Measurements from ENCODE around the gene DOCK2. TPM values are rescaled to one million over a fixed set of nuclear protein-coding genes. Genes with fewer than 3 reads are reported as not detected.

DOCK2 gene
- total RNA-seq, 1 donor from 2014 or later, result 0.77 TPM

DNA sequence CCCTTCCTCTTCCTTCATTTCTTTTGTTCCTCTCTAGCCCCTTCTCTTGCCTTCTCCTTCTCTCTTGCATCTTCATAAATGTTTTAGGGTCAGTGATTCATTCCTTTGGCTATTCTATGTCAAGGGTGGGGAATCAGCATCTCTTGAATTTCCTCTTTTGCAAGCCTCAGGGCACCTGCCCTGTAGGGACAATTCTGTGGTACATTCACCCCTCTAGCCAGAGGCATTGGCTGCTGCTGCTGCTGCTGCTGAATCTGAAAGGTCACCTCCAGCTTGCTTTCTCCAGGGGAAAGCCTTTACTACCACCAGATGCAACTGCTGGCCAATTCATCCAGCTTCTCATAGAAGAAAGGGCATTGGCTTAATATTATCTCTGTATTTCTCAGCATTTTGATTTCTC is 255.9 kb downstream of the DOCK2 start:
- no peaks in the 10 kb centered on the region for H3K4me1 Mint-ChIP-seq
- no peak for DNase-seq (ENCODE audit: low read depth, low spot score)
- no peak overlapping the region for H3K4me3 Mint-ChIP-seq
- TF ChIP-seq, protein P1, sequence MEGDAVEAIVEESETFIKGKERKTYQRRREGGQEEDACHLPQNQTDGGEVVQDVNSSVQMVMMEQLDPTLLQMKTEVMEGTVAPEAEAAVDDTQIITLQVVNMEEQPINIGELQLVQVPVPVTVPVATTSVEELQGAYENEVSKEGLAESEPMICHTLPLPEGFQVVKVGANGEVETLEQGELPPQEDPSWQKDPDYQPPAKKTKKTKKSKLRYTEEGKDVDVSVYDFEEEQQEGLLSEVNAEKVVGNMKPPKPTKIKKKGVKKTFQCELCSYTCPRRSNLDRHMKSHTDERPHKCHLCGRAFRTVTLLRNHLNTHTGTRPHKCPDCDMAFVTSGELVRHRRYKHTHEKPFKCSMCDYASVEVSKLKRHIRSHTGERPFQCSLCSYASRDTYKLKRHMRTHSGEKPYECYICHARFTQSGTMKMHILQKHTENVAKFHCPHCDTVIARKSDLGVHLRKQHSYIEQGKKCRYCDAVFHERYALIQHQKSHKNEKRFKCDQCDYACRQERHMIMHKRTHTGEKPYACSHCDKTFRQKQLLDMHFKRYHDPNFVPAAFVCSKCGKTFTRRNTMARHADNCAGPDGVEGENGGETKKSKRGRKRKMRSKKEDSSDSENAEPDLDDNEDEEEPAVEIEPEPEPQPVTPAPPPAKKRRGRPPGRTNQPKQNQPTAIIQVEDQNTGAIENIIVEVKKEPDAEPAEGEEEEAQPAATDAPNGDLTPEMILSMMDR (conservative IDR thresholded peaks at IDR 0.05), result no peak
- H3K27ac Mint-ChIP-seq (ENCODE audit: unreplicated experiment), result no peak overlapping the region
- H3K9me3 Mint-ChIP-seq, result no peaks in the 10 kb centered on the region
- H3K36me3 Mint-ChIP-seq (ENCODE audit: low read depth), result no peaks in the 10 kb centered on the region
- H3K27me3 Mint-ChIP-seq (ENCODE audit: low read depth), result no peaks in the 10 kb centered on the region

DNA sequence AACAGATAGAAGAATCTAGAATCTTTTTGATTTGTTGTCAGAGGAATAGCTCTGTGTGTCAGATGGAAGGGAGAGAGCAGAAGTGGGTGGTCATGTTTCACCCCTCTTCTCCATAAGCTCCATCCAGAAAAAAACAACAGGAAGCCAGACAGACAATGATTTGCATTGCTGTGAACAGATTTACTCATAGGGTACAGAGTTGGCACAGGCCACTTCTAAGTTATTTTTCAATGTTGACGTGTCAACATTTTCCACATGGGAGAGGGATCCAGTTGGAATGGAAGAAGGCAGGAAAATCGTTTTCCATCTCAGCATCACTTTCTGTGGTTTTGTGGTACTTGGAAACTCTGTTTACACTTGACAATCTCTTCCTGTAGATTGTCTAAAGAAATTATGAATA is 256.5 kb downstream of the DOCK2 start:
- Mint-ChIP-seq H3K36me3 (ENCODE audit: low read depth) (no peaks in the 10 kb centered on the region), H3K27me3 (ENCODE audit: low read depth) (no peaks in the 10 kb centered on the region), H3K27ac (ENCODE audit: unreplicated experiment) (no peak overlapping the region), H3K4me1 (no peaks in the 10 kb centered on the region), H3K9me3 (no peaks in the 10 kb centered on the region), H3K4me3 (no peak overlapping the region)
- no peak for DNase-seq (ENCODE audit: low read depth, low spot score)
- TF ChIP-seq, protein P1 (conservative IDR thresholded peaks at IDR 0.05), result no peak

DNA sequence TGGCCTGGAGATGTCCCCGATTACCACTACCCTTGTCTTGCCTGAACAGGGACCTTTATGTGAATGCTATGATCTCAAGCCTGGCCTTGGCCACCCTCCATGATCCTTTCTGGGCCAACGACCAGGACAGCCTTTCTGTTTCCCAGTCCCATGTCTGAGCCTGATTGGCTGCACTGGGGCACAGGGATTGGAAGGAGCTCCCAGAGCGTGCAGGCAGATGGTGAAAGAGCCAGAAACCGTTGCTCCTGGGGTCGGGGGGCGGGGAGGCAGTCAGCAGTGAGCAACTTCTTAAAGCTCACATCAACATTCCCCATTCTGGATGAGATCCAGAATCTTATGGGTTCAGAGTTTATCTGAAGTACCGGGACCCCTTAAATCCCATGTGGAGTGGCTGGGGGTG is 258.9 kb downstream of the DOCK2 start:
- no peaks in the 10 kb centered on the region for H3K4me1 Mint-ChIP-seq
- no peaks in the 10 kb centered on the region for H3K27me3 Mint-ChIP-seq (ENCODE audit: low read depth)
- no peaks in the 10 kb centered on the region for H3K36me3 Mint-ChIP-seq (ENCODE audit: low read depth)
- no peak for DNase-seq (ENCODE audit: low read depth, low spot score)
- H3K27ac Mint-ChIP-seq (ENCODE audit: unreplicated experiment), result no peak overlapping the region
- TF ChIP-seq, protein P1 (conservative IDR thresholded peaks at IDR 0.05), result no peak
- H3K9me3 Mint-ChIP-seq, result no peaks in the 10 kb centered on the region
- no peak overlapping the region for H3K4me3 Mint-ChIP-seq

DNA sequence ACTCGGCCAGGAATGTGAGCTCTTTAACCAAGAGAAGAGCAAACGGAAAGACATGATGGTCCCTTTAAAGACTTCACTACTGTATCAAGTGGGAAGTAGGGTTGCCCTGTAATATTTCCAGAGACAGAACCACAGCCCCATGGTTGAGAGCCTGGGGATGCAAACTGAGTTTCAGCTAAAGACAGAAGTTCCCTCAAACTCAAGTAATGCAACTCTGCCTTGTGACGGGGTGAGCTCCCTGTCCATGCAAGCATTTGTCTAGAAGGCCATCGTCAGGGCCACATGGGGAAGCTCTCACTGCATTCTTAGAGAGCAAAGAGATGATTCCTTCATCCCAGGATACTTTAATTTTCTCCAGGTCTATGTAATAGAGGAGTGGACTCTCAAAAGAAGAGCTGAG is 260.4 kb downstream of the DOCK2 start:
- no peak for DNase-seq (ENCODE audit: low read depth, low spot score)
- no peaks in the 10 kb centered on the region for H3K9me3 Mint-ChIP-seq
- peaks cover 2% of the 10 kb centered on the region for H3K36me3 Mint-ChIP-seq (ENCODE audit: low read depth)
- TF ChIP-seq, protein P1 (conservative IDR thresholded peaks at IDR 0.05), result no peak
- no peaks in the 10 kb centered on the region for H3K27me3 Mint-ChIP-seq (ENCODE audit: low read depth)
- H3K27ac Mint-ChIP-seq (ENCODE audit: unreplicated experiment), result no peak overlapping the region
- H3K4me3 Mint-ChIP-seq, result no peak overlapping the region
- H3K4me1 Mint-ChIP-seq, result no peaks in the 10 kb centered on the region

DNA sequence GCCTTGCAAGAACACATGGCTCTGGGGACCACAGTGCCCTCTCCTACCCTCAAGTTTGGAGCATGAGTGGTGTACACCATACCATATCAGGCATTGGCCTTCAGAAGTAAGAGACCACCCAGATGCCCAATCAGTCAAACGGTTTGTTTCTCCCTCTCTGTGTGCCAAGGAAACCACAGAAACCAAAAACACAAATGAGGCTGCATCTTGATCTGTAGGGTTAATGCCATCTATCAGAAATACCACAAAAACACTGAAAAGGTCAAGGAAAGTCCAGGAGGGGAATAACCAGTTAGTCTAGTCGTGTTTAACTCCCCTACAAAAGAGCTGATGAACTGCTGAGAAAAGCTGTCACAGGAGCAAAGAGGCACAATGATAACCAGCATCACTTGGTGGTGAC is 264.8 kb downstream of the DOCK2 start:
- Mint-ChIP-seq H3K36me3 (ENCODE audit: low read depth) (peaks cover 2% of the 10 kb centered on the region), H3K4me3 (no peak overlapping the region), H3K9me3 (no peaks in the 10 kb centered on the region), H3K4me1 (no peaks in the 10 kb centered on the region), H3K27ac (ENCODE audit: unreplicated experiment) (no peak overlapping the region), H3K27me3 (ENCODE audit: low read depth) (no peaks in the 10 kb centered on the region)
- no peak for DNase-seq (ENCODE audit: low read depth, low spot score)
- TF ChIP-seq, protein P1 (conservative IDR thresholded peaks at IDR 0.05), result no peak

DNA sequence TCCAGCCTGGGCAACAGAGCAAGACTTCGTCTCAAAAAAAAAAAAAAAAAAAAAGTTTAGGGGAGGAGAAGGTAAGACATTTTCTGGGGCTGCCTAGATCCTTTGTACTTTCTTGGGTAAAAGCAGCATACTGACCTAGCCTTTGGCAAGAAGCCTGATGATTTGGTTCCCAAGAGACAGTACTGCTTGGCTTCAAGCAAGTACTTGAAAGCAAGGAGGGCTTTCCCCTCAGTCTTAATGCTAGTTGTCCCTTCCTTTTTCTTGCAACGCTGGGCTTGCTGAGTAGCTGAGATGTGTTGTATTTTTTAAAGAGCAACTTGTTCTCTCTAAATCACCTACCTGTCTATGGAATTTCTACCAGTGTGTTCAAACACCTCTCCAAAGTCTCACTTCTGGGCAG is 267.0 kb downstream of the DOCK2 start:
- TF ChIP-seq, protein P1 (conservative IDR thresholded peaks at IDR 0.05), result no peak
- Mint-ChIP-seq H3K4me1 (no peaks in the 10 kb centered on the region), H3K36me3 (ENCODE audit: low read depth) (peaks cover 2% of the 10 kb centered on the region), H3K27ac (ENCODE audit: unreplicated experiment) (no peak overlapping the region), H3K9me3 (no peaks in the 10 kb centered on the region), H3K27me3 (ENCODE audit: low read depth) (no peaks in the 10 kb centered on the region), H3K4me3 (no peak overlapping the region)
- no peak for DNase-seq (ENCODE audit: low read depth, low spot score)
